Small intestine (tissue), 7 donors: ENCODE measurements around the gene RMRP. TPM values are rescaled to one million over a fixed set of nuclear protein-coding genes. Genes with fewer than 3 reads are reported as not detected.
"Not testable (repeated sequence)": the region's sequence is repeated elsewhere in the genome, so short reads cannot be mapped to it uniquely, and the experiment has no call there.

Experiments
- DNase-seq, 2 donors: peaks; one replicate each; pipeline versions ENCODE4 v3.0.0 to v3.0.0-alpha.2; 2013
- FAIRE-seq: peaks from 2 replicates; lab custom pipeline; 2012; peaks lifted over from hg19 to GRCh38; lab: Jason Lieb, UNC
- H3K27ac ChIP-seq, 3 donors: one replicate each; pipeline ENCODE4 v1.5.1; 2013; ENCODE audit warnings: low read length in 2 of 3, mild to moderate bottlenecking in 2 of 3, control low read depth in 1 of 3, inconsistent platforms in 1 of 3, low read depth in 1 of 3, moderate library complexity in 1 of 3
- H3K27me3 ChIP-seq, 3 donors: one replicate each; pipeline ENCODE4 v1.6.1; 2013; ENCODE audit warnings: low read length in 3 of 3, inconsistent platforms in 1 of 3; ENCODE audit not compliant: control insufficient read depth in 3 of 3, insufficient read depth in 3 of 3
- H3K36me3 ChIP-seq, 3 donors: one replicate each; pipeline ENCODE4 v1.6.1; 2013; ENCODE audit warnings: low read length in 3 of 3, inconsistent platforms in 1 of 3, low read depth in 1 of 3, mild to moderate bottlenecking in 1 of 3, moderate library complexity in 1 of 3; ENCODE audit not compliant: control insufficient read depth in 3 of 3, insufficient read depth in 2 of 3
- H3K4me1 ChIP-seq, 3 donors: one replicate each; pipeline ENCODE4 v1.6.1; 2013; ENCODE audit warnings: low read length in 2 of 3, inconsistent platforms in 1 of 3, low read depth in 1 of 3, mild to moderate bottlenecking in 1 of 3, moderate library complexity in 1 of 3; ENCODE audit not compliant: control insufficient read depth in 3 of 3, insufficient read depth in 2 of 3
- H3K4me3 ChIP-seq, 3 donors: one replicate each; pipeline ENCODE4 v1.5.1; 2013; ENCODE audit warnings: low read length in 3 of 3, control low read depth in 1 of 3, inconsistent platforms in 1 of 3, low read depth in 1 of 3, mild to moderate bottlenecking in 1 of 3, moderate library complexity in 1 of 3
- H3K9me3 ChIP-seq, 2 donors: one replicate each; pipeline ENCODE4 v1.6.1; 2013; ENCODE audit warnings: low read depth in 1 of 2, low read length in 1 of 2; ENCODE audit not compliant: control insufficient read depth in 2 of 2, insufficient read depth in 1 of 2
- WGBS, 3 donors: extraction: QIAGEN DNeasy Blood & Tissue Kit; methylation state at CpG; one replicate each; pipeline ENCODE4 v1.1.7; 2013; 5-methylcytosine and 5-hydroxymethylcytosine counted together
- polyA plus RNA-seq, 4 donors: library from polyadenylated mRNA; stranded (reverse) in 3 of 4; unstranded in 1 of 4; fragments of 200-250 nt in 3 of 4; fragments of 120-200 nt in 1 of 4; gene quantifications; one replicate each; pipeline versions ENCODE4 v1.2.1 to v1.2.3, GENCODE V29; 2013
- donor health status: healthy with polysubstance abuse.
- donor health status: control.
- donor health status: control.
- donor health status: Bipolar disorder and iron deficiency.
- donor health status: healthy.

Gene RMRP
- polyA plus RNA-seq, 4 donors = 269 TPM; not detected in 3

DNA sequence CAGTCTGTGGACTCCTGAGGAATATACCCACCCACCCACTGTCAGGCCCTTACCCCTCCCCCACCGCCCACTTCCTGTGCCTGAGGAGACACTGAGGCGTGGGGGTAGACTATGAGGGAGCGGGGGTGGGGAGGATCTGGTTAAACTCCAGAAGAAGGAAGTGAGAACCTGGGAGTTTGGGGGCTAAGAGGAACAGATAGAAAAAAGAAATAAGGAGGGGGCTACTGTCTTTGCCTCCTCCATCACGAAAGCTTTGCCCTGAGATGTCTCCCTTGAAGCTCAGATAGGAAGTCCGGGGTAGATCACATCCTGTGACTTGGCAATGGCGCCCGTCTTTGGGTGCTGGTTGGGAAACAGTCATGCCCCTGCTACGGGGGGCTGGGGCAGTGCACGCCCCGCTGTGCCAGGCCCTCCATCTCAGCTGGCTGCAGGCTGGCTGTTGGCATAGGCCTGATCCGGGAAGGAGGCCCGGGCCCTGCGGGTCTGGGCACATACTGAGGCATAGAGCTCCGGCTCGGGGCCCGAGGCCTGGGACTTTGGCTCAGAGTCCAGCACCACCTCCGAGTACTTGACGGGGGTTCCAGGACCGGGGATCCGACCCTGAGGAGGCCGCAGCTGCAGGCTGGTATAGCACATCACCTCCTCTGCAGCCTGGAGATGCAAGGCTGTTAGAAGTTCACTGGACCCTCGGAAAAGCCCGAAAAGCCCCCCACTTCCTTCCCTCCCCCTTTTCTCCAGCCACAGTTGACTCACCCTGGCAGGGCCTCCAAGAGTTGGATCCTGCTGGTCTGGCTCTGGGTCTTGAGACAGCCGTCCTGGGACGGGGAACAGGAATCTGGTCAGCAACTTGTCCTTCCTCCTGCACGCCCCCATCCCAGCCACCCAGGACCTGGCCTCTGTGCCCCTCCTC lies 8.1 kb downstream of the RMRP start:
- no peaks in the 10 kb centered on the region for H3K9me3 ChIP-seq
- H3K4me1 ChIP-seq = peaks cover 0 to 15% (median 2%) of the 10 kb centered on the region in 3 donors
- 67 to 83% (median 70%) methylated on average over 26 of the region's 26 CpGs for WGBS, 3 donors
- FAIRE-seq (no peak), DNase-seq (no peak)
- H3K27me3 ChIP-seq = no peaks in the 10 kb centered on the region
- H3K27ac ChIP-seq = peak overlapping the region in 1 of 3 donors; percentile 47
- H3K4me3 ChIP-seq = peak overlapping the region in 2 of 3 donors; percentile 31 to 52
- no peaks in the 10 kb centered on the region for H3K36me3 ChIP-seq

DNA sequence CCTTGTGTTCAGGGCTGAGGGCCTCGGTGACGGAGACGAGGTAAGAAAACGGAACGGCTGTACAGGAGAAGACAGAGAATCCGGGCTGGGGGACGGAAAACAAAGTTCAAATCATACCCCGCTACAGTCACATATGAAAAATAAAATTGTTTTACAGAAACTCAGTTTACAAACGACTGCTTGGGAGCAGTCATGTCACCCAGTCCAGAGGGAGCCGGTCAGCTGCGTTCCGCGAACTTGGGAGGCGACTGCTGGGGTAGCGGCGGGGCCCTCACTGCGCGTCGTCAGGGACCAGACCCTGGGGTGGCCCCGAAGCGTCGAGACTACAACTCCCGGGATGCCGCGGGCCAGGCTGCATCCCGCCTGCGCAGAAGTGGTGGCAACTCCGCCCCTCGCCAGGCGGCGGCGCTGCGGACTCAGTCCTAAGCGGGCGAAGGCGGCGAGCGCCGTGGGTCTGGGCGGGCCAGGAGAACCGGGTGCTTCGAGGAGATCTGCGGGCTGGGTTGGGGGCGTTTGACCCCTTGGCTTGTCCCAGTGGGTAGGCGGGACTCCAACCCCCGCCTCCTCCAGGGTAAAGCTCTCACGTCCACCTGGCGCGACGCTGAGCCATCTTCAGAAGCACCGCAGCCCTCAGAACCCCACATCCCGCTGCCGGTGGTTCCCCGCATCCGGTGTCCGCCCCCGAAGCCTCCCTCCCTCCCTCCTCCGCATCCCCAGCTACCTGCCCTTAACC lies 11.1 kb downstream of the RMRP start:
- Histone ChIP-seq H3K27me3 (no peaks in the 10 kb centered on the region), H3K36me3 (no peaks in the 10 kb centered on the region), H3K4me1 (peaks cover 0 to 11% (median 2%) of the 10 kb centered on the region in 3 donors), H3K9me3 (no peaks in the 10 kb centered on the region), H3K27ac (peak overlapping the region; percentile 89 to 95 (median 93)), H3K4me3 (peak overlapping the region; percentile 41 to 68 (median 67))
- WGBS, 3 donors = 0 to 1% (median 0%) methylated on average over 49 to 58 of the region's 58 CpGs
- FAIRE-seq (no peak), DNase-seq (peak; percentile 89 to 98)

DNA sequence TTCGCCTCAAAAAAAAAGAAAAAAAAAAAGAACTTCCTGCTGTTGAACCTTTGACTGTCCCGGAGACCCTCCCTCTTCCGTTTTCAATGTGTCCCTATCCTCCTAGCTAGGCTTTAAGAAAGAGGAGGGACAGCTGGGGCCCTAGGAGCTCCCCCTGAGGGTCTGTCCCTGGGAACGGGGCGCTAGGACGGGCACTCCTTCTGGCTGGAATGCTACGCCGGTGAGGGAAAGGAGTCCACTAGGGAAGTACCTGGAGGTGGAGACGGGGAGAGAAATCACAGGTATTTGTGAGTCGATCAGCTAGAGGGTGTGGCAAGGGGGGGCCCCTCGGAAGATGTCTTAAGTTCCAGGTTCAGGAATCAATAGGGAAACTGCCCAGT lies 11.7 kb downstream of the RMRP start:
- no peaks in the 10 kb centered on the region for H3K9me3 ChIP-seq
- WGBS, 3 donors = 1 to 2% (median 1%) methylated on average over 11 of the region's 11 CpGs
- peaks cover 0 to 11% (median 2%) of the 10 kb centered on the region in 3 donors for H3K4me1 ChIP-seq
- no peaks in the 10 kb centered on the region for H3K36me3 ChIP-seq
- H3K4me3 ChIP-seq = peak overlapping the region; percentile 31 to 68 (median 67)
- H3K27ac ChIP-seq = peak overlapping the region; percentile 89 to 95 (median 93)
- FAIRE-seq = no peak
- no peaks in the 10 kb centered on the region for H3K27me3 ChIP-seq
- DNase-seq = peak; percentile 77 to 92

DNA sequence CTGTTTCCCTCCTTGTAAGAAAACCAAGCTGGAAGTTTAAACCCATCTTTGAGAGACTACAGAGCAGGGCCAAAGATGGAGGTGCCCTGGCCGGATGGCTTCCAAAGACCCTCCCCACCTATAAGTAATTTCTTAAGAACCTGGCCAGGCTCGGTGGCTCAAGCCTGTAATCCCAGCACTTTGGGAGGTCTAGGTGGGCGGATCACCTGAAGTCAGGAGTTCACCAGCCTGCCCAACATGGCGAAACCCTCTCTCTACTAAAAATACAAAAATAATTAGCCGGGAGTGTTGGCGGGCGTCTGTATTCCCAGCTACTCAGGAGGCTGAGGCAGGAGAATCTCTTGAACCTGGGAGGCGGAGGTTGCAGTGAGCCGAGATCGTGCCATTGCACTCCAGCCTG lies 12.1 kb downstream of the RMRP start:
- not testable (repeated sequence) for H3K4me1 ChIP-seq, FAIRE-seq, H3K36me3 ChIP-seq, H3K27me3 ChIP-seq, H3K9me3 ChIP-seq
- DNase-seq = peak in 1 of 2 donors; percentile 33
- 17 to 28% (median 25%) methylated on average over 10 of the region's 10 CpGs for WGBS, 3 donors
- Histone ChIP-seq H3K4me3 (peak overlapping the region in 2 of 3 donors; percentile 67 to 68), H3K27ac (peak overlapping the region; percentile 89 to 95 (median 93))

DNA sequence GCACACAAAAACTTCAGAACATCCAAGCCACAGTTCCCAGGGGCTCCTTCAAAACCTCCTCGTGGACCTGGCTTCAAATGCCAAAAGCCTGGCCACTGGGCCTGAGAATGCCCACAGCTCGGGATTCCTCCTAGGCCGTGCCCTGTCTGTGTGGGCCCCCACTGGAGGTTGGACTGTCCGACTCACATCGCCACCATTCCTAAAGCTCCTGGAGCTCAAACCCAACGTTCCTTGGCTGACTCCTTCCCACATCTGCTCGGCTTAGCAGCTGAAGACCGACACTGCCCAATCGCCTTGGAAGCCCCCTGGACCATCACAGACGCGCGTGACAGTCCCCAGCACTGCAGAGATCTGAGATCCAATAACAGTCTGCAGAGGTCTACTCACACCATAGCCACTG lies 14.8 kb downstream of the RMRP start:
- Histone ChIP-seq H3K36me3 (peaks cover 0 to 4% (median 0%) of the 10 kb centered on the region in 3 donors), H3K4me3 (no peak overlapping the region), H3K27ac (no peak overlapping the region), H3K4me1 (peaks cover 0 to 6% (median 2%) of the 10 kb centered on the region in 3 donors), H3K27me3 (no peaks in the 10 kb centered on the region), H3K9me3 (no peaks in the 10 kb centered on the region)
- 94 to 97% (median 96%) methylated on average over 12 of the region's 12 CpGs for WGBS, 3 donors
- FAIRE-seq (no peak), DNase-seq (no peak)

DNA sequence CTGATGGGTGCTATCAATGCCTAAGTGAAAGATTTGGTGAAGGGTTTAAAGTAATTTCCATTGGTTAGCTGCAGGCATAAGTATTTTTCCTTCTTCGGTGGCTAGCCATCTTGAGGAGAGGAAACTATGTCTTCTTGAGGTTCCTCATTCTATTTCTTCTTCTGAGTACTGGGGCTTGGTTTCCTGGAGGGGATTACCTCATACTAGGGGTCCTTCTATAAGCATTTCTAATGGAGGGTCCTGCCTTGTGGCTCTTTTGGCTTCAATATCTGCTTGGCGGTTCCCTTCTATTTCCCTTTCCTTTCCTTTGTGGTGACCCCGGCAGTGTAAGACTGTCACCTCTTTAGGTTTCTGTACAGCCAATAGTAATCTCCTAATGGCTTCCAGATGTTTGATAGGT lies 16.3 kb downstream of the RMRP start:
- H3K9me3 ChIP-seq, H3K27me3 ChIP-seq, H3K4me1 ChIP-seq, H3K27ac ChIP-seq, FAIRE-seq, DNase-seq, H3K36me3 ChIP-seq, H3K4me3 ChIP-seq: not testable (repeated sequence)
- 83 to 95% (median 85%) methylated on average over 3 of the region's 3 CpGs for WGBS, 3 donors

DNA sequence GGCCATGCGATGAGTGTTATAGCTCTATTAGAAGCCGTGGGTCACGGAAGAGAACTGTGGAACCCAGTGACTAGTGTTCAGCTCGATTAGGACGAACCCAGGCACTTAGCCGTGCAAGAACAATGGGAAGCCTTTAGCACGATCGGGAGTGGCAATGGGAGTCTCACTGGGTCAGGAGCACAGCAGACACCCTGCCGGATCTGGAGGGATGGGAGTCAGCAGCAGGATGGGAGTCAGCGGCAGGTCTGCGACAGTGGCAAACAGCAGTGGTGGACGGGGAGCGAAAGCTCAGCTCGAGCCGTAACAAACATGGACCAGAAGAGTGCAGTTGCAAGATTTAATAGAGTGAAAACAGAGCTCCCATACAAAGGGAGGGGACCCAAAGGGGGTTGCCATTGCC lies 17.4 kb downstream of the RMRP start:
- FAIRE-seq, H3K4me1 ChIP-seq, H3K4me3 ChIP-seq, H3K27me3 ChIP-seq, H3K27ac ChIP-seq, H3K9me3 ChIP-seq, H3K36me3 ChIP-seq, DNase-seq: not testable (repeated sequence)
- 97 to 98% (median 98%) methylated on average over 15 of the region's 15 CpGs for WGBS, 3 donors

DNA sequence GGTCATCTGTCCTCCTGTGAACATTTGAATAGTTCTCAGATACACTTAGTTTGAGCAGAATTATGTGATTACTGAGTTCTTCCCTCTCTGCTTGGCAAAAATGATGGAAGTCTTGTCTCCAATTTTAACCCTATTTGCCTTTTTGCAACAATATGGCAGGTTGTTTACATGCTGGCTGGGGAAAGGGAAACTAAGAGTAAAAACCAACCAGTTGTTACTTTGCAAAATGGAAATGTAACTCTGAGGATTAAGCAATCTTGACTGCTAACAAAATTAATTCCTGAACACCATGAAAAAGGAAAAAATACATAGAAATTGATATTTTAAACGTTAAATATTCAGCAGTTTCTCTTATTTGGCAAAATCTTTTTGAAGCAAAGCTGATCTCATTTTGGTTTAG lies 18.2 kb downstream of the RMRP start:
- DNase-seq (no peak), FAIRE-seq (no peak)
- no peaks in the 10 kb centered on the region for H3K27me3 ChIP-seq
- H3K9me3 ChIP-seq = peaks cover 0 to 5% of the 10 kb centered on the region in 2 donors
- H3K4me1 ChIP-seq = no peaks in the 10 kb centered on the region
- 78 to 94% (median 92%) methylated on average over 1 of the region's 1 CpG for WGBS, 3 donors
- H3K4me3 ChIP-seq = no peak overlapping the region
- H3K36me3 ChIP-seq = peaks cover 0 to 4% (median 0%) of the 10 kb centered on the region in 3 donors
- H3K27ac ChIP-seq = no peak overlapping the region
